Sigmoid colon (tissue), 4 donors: ENCODE measurements around the gene HIVEP3.

Source experiments
- CTCF ChIP-seq, 4 experiments: fragments of 450-650 bp in 3 of 4; fragments of 200-600 bp in 1 of 4; IDR thresholded peaks; one replicate each; pipeline ENCODE4 v1.5.1; 2016 to 2019; ENCODE audit warnings: antibody characterized with exemption in 4 of 4, mild to moderate bottlenecking in 3 of 4, moderate library complexity in 2 of 4
- EP300 ChIP-seq, 4 donors: sonication (generic); formaldehyde crosslinking; IDR thresholded peaks; one replicate each; pipeline ENCODE4 v1.6.1; 2017; ENCODE audit warnings: antibody characterized with exemption in 4 of 4

DNA sequence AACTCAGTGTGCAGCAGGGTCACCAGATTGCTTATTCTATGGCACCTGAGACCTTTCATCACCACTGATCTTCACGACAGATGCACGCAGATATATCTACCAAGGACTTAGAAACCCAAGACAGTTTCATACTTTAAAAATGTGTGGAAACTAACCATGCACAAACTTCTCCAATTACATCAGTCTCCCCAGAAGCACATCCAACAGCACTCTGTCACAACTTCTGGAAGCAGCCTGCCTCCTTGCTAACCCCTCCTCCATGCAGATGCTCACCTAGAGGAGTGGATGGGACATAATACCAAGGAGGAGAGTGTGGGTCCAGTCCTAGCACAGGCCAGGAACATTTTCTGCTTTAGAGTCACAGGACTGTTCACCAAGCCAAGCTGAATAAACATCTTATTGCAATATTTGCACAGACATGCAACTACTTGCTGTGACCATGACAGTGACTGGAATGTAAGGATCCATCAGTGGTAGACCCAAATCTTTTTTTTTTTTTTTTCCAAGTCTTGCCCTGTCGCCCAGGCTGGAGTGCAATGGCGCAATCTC, 69.4 kb downstream of the HIVEP3 start:
- TF ChIP-seq EP300 (IDR thresholded peaks at IDR 0.05), result no peak
- no peak for TF ChIP-seq CTCF (IDR thresholded peaks at IDR 0.05)
